IMR-90 (cell line): ENCODE results near the gene ZSCAN5C. TPM values are rescaled to one million over a fixed set of nuclear protein-coding genes. Genes with fewer than 3 reads are reported as not detected.

Experiments
- ATAC-seq: fragments of 200-7000 bp; cut with Tn5 transposase; 2 replicates; pipeline ENCODE4 v1.9.1; 2020; ENCODE audit warnings: low read depth, mild to moderate bottlenecking, moderate library complexity
- BruUV-seq: library from RNA; stranded (reverse); fragments of 400-500 nt; replicated peaks from 2 replicates; lab custom pipeline; 2021; lab: Mats Ljungman, UMichigan
- CTCF ChIA-PET: fragments of 300-600 bp; formaldehyde crosslinking; extraction: SDS; loops from one replicate; lab custom pipeline; 2021; ENCODE audit warnings: antibody characterized with exemption; lab: Yijun Ruan, JAX
- POLR2A ChIA-PET: fragments of 300-600 bp; sonication (Branson Sonifier 250); formaldehyde crosslinking; loops from one replicate; lab custom pipeline; 2022; ENCODE audit warnings: antibody characterized with exemption; ENCODE audit not compliant: unreplicated experiment; lab: Charles Lee
- DNase-seq: peaks from one replicate; pipeline ENCODE4 v3.0.0; 2013
- H2AFZ ChIP-seq: replicated peaks from 2 replicates; pipeline ENCODE3; 2013; ENCODE audit warnings: low read length, mild to moderate bottlenecking; ENCODE audit not compliant: poor library complexity
- H2AK5ac ChIP-seq: 2 replicates; pipeline ENCODE4 v1.6.1; 2013; ENCODE audit warnings: low read depth, low read length, inconsistent platforms
- H2AK9ac ChIP-seq: replicated peaks from 2 replicates; pipeline ENCODE3; 2013; ENCODE audit warnings: mild to moderate bottlenecking, low read depth, low read length, moderate library complexity; ENCODE audit not compliant: poor library complexity
- H2BK120ac ChIP-seq: 2 replicates; pipeline ENCODE4 v1.6.1; 2013; ENCODE audit warnings: low read depth, low read length, inconsistent platforms
- H2BK15ac ChIP-seq: 3 replicates; pipeline ENCODE4 v1.6.1; 2013; ENCODE audit warnings: low read depth, low read length, inconsistent platforms
- H2BK20ac ChIP-seq: 2 replicates; pipeline ENCODE4 v1.6.1; 2013; ENCODE audit warnings: low read depth, mild to moderate bottlenecking, inconsistent platforms, low read length, moderate library complexity
- H2BK5ac ChIP-seq: 2 replicates; pipeline ENCODE4 v1.6.1; 2013; ENCODE audit warnings: mild to moderate bottlenecking, low read depth, low read length, inconsistent platforms; ENCODE audit not compliant: poor library complexity, severe bottlenecking
- H3K14ac ChIP-seq: replicated peaks from 2 replicates; pipeline ENCODE4 v1.6.1; 2013; ENCODE audit warnings: low read depth, low read length, inconsistent platforms
- H3K18ac ChIP-seq: 2 replicates; pipeline ENCODE4 v1.6.1; 2013; ENCODE audit warnings: low read depth, low read length, control low read depth
- H3K23ac ChIP-seq: 2 replicates; pipeline ENCODE4 v1.6.1; 2013; ENCODE audit warnings: low read depth, low read length, inconsistent platforms
- H3K27ac ChIP-seq: 2 replicates; pipeline ENCODE4 v1.5.1; 2013; ENCODE audit warnings: mild to moderate bottlenecking, control low read depth, low read length; ENCODE audit not compliant: insufficient read depth
- H3K27me3 ChIP-seq: 2 replicates; pipeline ENCODE4 v1.6.1; 2013; ENCODE audit warnings: low read length; ENCODE audit not compliant: control insufficient read depth, insufficient read depth
- H3K36me3 ChIP-seq: 2 replicates; pipeline ENCODE4 v1.6.1; 2013; ENCODE audit warnings: low read length, mixed read lengths; ENCODE audit not compliant: control insufficient read depth, insufficient read depth
- H3K4ac ChIP-seq: 2 replicates; pipeline ENCODE4 v1.6.1; 2013; ENCODE audit warnings: low read depth, low read length, inconsistent platforms
- H3K4me1 ChIP-seq: 2 replicates; pipeline ENCODE4 v1.6.1; 2013; ENCODE audit warnings: low read length, mixed read lengths; ENCODE audit not compliant: control insufficient read depth, insufficient read depth
- H3K4me2 ChIP-seq: 2 replicates; pipeline ENCODE4 v1.6.1; 2013; ENCODE audit warnings: low read depth, mild to moderate bottlenecking, control low read depth, low read length, moderate library complexity
- H3K4me3 ChIP-seq: 2 replicates; pipeline ENCODE4 v1.5.1; 2013; ENCODE audit warnings: low read depth, mild to moderate bottlenecking, control low read depth, low read length, moderate library complexity; ENCODE audit not compliant: insufficient read depth
- H3K56ac ChIP-seq: 2 replicates; pipeline ENCODE4 v1.6.1; 2013; ENCODE audit warnings: low read length, inconsistent platforms; ENCODE audit not compliant: insufficient read depth; ENCODE audit errors: extremely low read depth
- H3K79me1 ChIP-seq, 2 experiments: 2 replicates each; pipeline ENCODE4 v1.6.1; 2013; ENCODE audit warnings: low read length in 2 of 2, inconsistent platforms in 1 of 2, low read depth in 1 of 2
- H3K9ac ChIP-seq: 2 replicates; pipeline ENCODE4 v1.6.1; 2013; ENCODE audit warnings: low read depth, low read length, control low read depth
- H3K9me1 ChIP-seq: 2 replicates; pipeline ENCODE4 v1.6.1; 2013; ENCODE audit warnings: low read length, inconsistent platforms; ENCODE audit not compliant: insufficient read depth
- H3K9me3 ChIP-seq: 2 replicates; pipeline ENCODE4 v1.6.1; 2013; ENCODE audit warnings: low read length; ENCODE audit not compliant: control insufficient read depth, insufficient read depth
- H4K20me1 ChIP-seq: 2 replicates; pipeline ENCODE4 v1.6.1; 2013; ENCODE audit warnings: low read length, inconsistent platforms; ENCODE audit not compliant: insufficient read depth
- H4K5ac ChIP-seq: 2 replicates; pipeline ENCODE4 v1.6.1; 2013; ENCODE audit warnings: mild to moderate bottlenecking, low read depth, low read length, control low read depth
- H4K8ac ChIP-seq, 2 experiments: 2 replicates each; pipeline ENCODE4 v1.6.1; 2013; ENCODE audit warnings: low read depth in 2 of 2, low read length in 2 of 2, control low read depth in 1 of 2, inconsistent platforms in 1 of 2
- H4K91ac ChIP-seq: 2 replicates; pipeline ENCODE4 v1.6.1; 2013; ENCODE audit warnings: low read depth, low read length, inconsistent platforms; ENCODE audit not compliant: insufficient read depth
- BHLHE40 ChIP-seq: fragments of 150-350 bp; IDR thresholded peaks from 2 replicates; pipeline ENCODE4 v1.6.1; 2016; ENCODE audit warnings: mild to moderate bottlenecking, low read depth, low read length
- CHD1 ChIP-seq: IDR thresholded peaks from 2 replicates; pipeline ENCODE4 v1.6.1; 2012; ENCODE audit warnings: low read depth, low read length, improper control_type of control experiment
- MAFK ChIP-seq: IDR thresholded peaks from 2 replicates; pipeline ENCODE4 v1.6.1; 2012; ENCODE audit warnings: low read depth, low read length, improper control_type of control experiment
- MXI1 ChIP-seq: IDR thresholded peaks from 2 replicates; pipeline ENCODE4 v1.6.1; 2012; ENCODE audit warnings: low read depth, mild to moderate bottlenecking, low read length, moderate library complexity, borderline replicate concordance
- NFE2L2 ChIP-seq: fragments of 150-350 bp; IDR thresholded peaks from 2 replicates; pipeline ENCODE4 v1.6.1; 2016; ENCODE audit warnings: low read depth, mild to moderate bottlenecking, low read length
- POLR2A ChIP-seq: IDR thresholded peaks from 2 replicates; pipeline ENCODE4 v1.6.1; 2012; ENCODE audit warnings: mild to moderate bottlenecking, low read depth, low read length
- RAD21 ChIP-seq: IDR thresholded peaks from 2 replicates; pipeline ENCODE4 v1.6.1; 2012; ENCODE audit warnings: low read length, improper control_type of control experiment
- RCOR1 ChIP-seq: IDR thresholded peaks from 2 replicates; pipeline ENCODE4 v1.6.1; 2012; ENCODE audit warnings: mild to moderate bottlenecking, low read length, improper control_type of control experiment; ENCODE audit not compliant: insufficient replicate concordance
- RFX5 ChIP-seq: IDR thresholded peaks from 2 replicates; pipeline ENCODE4 v1.8.0; 2012; ENCODE audit warnings: low read depth, mild to moderate bottlenecking, low read length, moderate library complexity
- WGBS, 2 experiments: methylation state at CpG; one replicate each; pipeline versions ENCODE4 v1.1.5 to v1.1.7; 2013; ENCODE audit warnings: missing lambda C conversion rate in 2 of 2; ENCODE audit not compliant: insufficient read length in 1 of 2; ENCODE audit errors: extremely low coverage in 2 of 2; 5-methylcytosine and 5-hydroxymethylcytosine counted together
- dilution Hi-C: fragments of 300-500 bp; cut with HindIII; formaldehyde crosslinking; loops from one replicate; pipeline ENCODE4 v1.14.3; 2018; ENCODE audit warnings: low sequenced_read_pairs; ENCODE audit not compliant: unreplicated experiment
- in situ Hi-C: fragments of 300-500 bp; cut with MboI; formaldehyde crosslinking; loops from 3 replicates; pipeline ENCODE4 v1.14.3; 2019; ENCODE audit warnings: low sequenced_read_pairs, inconsistent platforms, mixed read lengths
- intact Hi-C: fragments of 100-400 bp; cut with micrococcal nuclease; formaldehyde crosslinking; loops from 2 replicates; pipeline ENCODE4 v1.10.0; 2022
- polyA plus RNA-seq, 3 experiments: library from polyadenylated mRNA; depleted of rRNA; stranded (reverse); fragments of >200 nt; gene quantifications; 2 replicates each; pipeline ENCODE4 v1.2.3, GENCODE V29; 2012; ENCODE audit warnings: low replicate concordance in 1 of 3
- total RNA-seq: library from RNA; depleted of rRNA; stranded (reverse); fragments of >200 nt; gene quantifications from 2 replicates; pipeline ENCODE4 v1.2.3, GENCODE V29; 2012
- TF ChIP-seq, protein P1 (sequence below): fragments of 150-350 bp; IDR thresholded peaks from 2 replicates; pipeline ENCODE4 v1.6.1; 2016; ENCODE audit warnings: low read depth, mild to moderate bottlenecking, low read length, moderate library complexity, borderline replicate concordance
- TF ChIP-seq, protein P2 (sequence below): fragments of 150-350 bp; IDR thresholded peaks from 2 replicates; pipeline ENCODE4 v1.6.1; 2017; ENCODE audit warnings: mild to moderate bottlenecking, antibody characterized with exemption, low read length, low read depth
- TF ChIP-seq, protein P3 (sequence below): conservative IDR thresholded peaks from 2 replicates; pipeline ENCODE4 v1.5.1; 2012; ENCODE audit warnings: mild to moderate bottlenecking, low read depth, low read length, improper control_type of control experiment

The ZSCAN5C gene
- total and polyA plus RNA-seq, 2 of the 4 experiments (the other 2 are of a cell fraction), result not detected

DNA sequence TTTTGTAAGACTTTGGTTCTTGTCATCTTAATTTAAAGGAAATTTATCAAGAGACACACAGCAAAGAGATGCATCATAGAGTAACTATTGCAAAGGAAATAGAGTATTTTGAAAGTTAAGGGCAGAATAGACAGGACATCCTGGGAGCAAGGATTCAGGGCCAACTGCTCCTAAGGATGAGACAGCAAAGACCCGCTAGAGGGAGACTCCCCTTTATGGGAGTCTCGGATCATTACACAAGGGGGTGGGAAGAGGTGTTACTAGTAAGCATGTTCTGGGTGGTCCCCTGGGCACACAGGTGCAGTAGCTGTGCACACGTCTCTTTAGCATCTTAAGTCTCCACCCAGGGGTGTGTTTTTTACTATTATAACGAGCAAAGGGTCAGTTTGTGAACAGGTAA is 9.6 kb downstream of the ZSCAN5C start:
- H2AFZ ChIP-seq, result no peak overlapping the region
- in situ Hi-C loops (no loop called here), intact Hi-C loops (no loop called here), dilution Hi-C loops (no loop called here)
- H4K91ac ChIP-seq, result no peak overlapping the region
- no peak overlapping the region for H3K27ac ChIP-seq
- no peak overlapping the region for H3K4me3 ChIP-seq
- H3K23ac ChIP-seq, result no peak overlapping the region
- TF ChIP-seq, protein P1, sequence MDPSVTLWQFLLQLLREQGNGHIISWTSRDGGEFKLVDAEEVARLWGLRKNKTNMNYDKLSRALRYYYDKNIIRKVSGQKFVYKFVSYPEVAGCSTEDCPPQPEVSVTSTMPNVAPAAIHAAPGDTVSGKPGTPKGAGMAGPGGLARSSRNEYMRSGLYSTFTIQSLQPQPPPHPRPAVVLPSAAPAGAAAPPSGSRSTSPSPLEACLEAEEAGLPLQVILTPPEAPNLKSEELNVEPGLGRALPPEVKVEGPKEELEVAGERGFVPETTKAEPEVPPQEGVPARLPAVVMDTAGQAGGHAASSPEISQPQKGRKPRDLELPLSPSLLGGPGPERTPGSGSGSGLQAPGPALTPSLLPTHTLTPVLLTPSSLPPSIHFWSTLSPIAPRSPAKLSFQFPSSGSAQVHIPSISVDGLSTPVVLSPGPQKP, result no peak
- TF ChIP-seq MAFK (no peak), POLR2A (no peak), CHD1 (no peak), RFX5 (no peak), BHLHE40 (no peak), RCOR1 (no peak), RAD21 (no peak), MXI1 (no peak), NFE2L2 (no peak)
- TF ChIP-seq, protein P2, sequence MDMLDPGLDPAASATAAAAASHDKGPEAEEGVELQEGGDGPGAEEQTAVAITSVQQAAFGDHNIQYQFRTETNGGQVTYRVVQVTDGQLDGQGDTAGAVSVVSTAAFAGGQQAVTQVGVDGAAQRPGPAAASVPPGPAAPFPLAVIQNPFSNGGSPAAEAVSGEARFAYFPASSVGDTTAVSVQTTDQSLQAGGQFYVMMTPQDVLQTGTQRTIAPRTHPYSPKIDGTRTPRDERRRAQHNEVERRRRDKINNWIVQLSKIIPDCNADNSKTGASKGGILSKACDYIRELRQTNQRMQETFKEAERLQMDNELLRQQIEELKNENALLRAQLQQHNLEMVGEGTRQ, result no peak
- TF ChIP-seq, protein P3, sequence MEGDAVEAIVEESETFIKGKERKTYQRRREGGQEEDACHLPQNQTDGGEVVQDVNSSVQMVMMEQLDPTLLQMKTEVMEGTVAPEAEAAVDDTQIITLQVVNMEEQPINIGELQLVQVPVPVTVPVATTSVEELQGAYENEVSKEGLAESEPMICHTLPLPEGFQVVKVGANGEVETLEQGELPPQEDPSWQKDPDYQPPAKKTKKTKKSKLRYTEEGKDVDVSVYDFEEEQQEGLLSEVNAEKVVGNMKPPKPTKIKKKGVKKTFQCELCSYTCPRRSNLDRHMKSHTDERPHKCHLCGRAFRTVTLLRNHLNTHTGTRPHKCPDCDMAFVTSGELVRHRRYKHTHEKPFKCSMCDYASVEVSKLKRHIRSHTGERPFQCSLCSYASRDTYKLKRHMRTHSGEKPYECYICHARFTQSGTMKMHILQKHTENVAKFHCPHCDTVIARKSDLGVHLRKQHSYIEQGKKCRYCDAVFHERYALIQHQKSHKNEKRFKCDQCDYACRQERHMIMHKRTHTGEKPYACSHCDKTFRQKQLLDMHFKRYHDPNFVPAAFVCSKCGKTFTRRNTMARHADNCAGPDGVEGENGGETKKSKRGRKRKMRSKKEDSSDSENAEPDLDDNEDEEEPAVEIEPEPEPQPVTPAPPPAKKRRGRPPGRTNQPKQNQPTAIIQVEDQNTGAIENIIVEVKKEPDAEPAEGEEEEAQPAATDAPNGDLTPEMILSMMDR, result no peak
- no peak for ATAC-seq
- H3K36me3 ChIP-seq, result no peaks in the 10 kb centered on the region
- H3K4me2 ChIP-seq, result no peak overlapping the region
- no peaks in the 10 kb centered on the region for H3K27me3 ChIP-seq
- no peak for DNase-seq
- POLR2A ChIA-PET, result no interaction called here
- H2BK5ac ChIP-seq, result no peak overlapping the region
- no TSS peak for BruUV-seq
- H3K9ac ChIP-seq, result no peak overlapping the region
- no CpG with 5 or more reads among the region's 4 CpGs for WGBS, 2 experiments
- CTCF ChIA-PET, result interaction anchor here (1.0 kb wide), 1 partner anchor 9 kb away, joined by 3 read pairs; no protein-coding TSS in a partner anchor
- peaks cover 2% of the 10 kb centered on the region; the same call in 1 of the 2 replicates for H3K9me3 ChIP-seq
- no peaks in the 10 kb centered on the region for H3K4me1 ChIP-seq
- no peak overlapping the region for H3K4ac ChIP-seq
- H3K56ac ChIP-seq, result no peak overlapping the region
- no peaks in the 10 kb centered on the region for H3K79me1 ChIP-seq
- H2BK120ac ChIP-seq, result no peak overlapping the region
- H4K20me1 ChIP-seq, result no peaks in the 10 kb centered on the region
- no peak overlapping the region for H2AK5ac ChIP-seq
- H3K18ac ChIP-seq, result no peak overlapping the region
- no peak overlapping the region for H2BK15ac ChIP-seq
- H3K14ac ChIP-seq, result no peak overlapping the region
- H4K5ac ChIP-seq, result no peak overlapping the region
- H3K9me1 ChIP-seq, result no peaks in the 10 kb centered on the region
- H2BK20ac ChIP-seq, result no peak overlapping the region
- no peak overlapping the region for H4K8ac ChIP-seq
- no peak overlapping the region for H2AK9ac ChIP-seq
